NB4 (cell line): ENCODE data around the gene SLC4A1.

ENCODE experiments used
- DNase-seq: peaks from one replicate; pipeline ENCODE4 v3.0.0; 2010; ENCODE audit warnings: low read depth
- H3K4me3 ChIP-seq: one replicate; pipeline ENCODE4 v1.5.1; 2011; ENCODE audit warnings: mild to moderate bottlenecking, low read depth, low read length, moderate library complexity
- MYC ChIP-seq: IDR thresholded peaks from 2 replicates; pipeline ENCODE4 v1.6.1; 2011; ENCODE audit warnings: low read depth, low read length
- POLR2A ChIP-seq: IDR thresholded peaks from 2 replicates; pipeline ENCODE4 v1.6.1; 2011; ENCODE audit warnings: mild to moderate bottlenecking; ENCODE audit not compliant: insufficient read length; ENCODE audit errors: extremely low read depth
- TF ChIP-seq, protein P1 (sequence below): IDR thresholded peaks from 2 replicates; pipeline ENCODE4 v1.6.1; 2011; ENCODE audit warnings: low read depth, low read length
- TF ChIP-seq, protein P2 (sequence below): IDR thresholded peaks from one replicate; pipeline ENCODE4 v1.5.1; 2012; ENCODE audit warnings: low read depth, low read length

The SLC4A1 gene

DNA sequence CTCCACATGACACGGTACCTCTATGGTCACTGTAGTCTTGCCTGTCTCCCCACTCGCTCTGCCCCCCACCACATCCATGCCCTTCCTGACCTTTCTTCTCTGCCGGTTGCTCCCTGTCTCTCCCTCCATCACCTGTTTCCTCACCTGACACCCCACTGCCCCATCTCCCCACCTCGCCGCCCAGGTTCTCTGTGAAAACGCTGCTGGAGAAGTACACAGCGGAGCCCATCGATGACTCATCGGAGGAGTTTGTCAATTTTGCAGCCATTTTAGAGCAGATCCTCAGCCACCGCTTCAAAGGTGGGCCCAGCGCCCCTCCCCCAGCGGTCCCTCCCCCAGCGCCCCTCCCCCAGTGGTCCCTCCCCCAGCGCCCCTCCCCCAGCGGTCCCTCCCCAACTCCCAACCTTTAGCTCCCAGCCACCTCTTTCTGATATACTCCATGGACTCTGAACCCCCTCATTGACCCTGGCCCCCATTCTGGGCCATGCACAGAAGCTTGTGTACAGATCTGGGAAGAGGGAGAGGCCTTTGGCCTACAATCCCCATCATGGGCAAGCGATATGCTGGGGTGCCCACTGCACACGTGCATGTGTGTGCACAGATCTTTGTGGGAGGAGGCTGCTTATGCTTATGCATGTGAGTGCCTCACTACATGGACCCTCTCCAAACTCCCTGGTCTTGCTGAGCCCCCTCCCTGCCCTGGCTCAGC, 44.6 kb upstream of the SLC4A1 start:
- TF ChIP-seq, protein P1, sequence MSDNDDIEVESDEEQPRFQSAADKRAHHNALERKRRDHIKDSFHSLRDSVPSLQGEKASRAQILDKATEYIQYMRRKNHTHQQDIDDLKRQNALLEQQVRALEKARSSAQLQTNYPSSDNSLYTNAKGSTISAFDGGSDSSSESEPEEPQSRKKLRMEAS, result no peak
- TF ChIP-seq MYC (no peak), POLR2A (no peak)
- TF ChIP-seq, protein P2, sequence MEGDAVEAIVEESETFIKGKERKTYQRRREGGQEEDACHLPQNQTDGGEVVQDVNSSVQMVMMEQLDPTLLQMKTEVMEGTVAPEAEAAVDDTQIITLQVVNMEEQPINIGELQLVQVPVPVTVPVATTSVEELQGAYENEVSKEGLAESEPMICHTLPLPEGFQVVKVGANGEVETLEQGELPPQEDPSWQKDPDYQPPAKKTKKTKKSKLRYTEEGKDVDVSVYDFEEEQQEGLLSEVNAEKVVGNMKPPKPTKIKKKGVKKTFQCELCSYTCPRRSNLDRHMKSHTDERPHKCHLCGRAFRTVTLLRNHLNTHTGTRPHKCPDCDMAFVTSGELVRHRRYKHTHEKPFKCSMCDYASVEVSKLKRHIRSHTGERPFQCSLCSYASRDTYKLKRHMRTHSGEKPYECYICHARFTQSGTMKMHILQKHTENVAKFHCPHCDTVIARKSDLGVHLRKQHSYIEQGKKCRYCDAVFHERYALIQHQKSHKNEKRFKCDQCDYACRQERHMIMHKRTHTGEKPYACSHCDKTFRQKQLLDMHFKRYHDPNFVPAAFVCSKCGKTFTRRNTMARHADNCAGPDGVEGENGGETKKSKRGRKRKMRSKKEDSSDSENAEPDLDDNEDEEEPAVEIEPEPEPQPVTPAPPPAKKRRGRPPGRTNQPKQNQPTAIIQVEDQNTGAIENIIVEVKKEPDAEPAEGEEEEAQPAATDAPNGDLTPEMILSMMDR, result no peak
- no peak for DNase-seq
- H3K4me3 ChIP-seq, result no peak overlapping the region

GRCh38 chr17:44311562-44312181, 43.7 kb upstream of the SLC4A1 start:
- H3K4me3 ChIP-seq, result no peak overlapping the region
- DNase-seq, result no peak
- TF ChIP-seq, protein P1, result no peak
- TF ChIP-seq, protein P2, result no peak
- TF ChIP-seq MYC (no peak), POLR2A (no peak)

DNA sequence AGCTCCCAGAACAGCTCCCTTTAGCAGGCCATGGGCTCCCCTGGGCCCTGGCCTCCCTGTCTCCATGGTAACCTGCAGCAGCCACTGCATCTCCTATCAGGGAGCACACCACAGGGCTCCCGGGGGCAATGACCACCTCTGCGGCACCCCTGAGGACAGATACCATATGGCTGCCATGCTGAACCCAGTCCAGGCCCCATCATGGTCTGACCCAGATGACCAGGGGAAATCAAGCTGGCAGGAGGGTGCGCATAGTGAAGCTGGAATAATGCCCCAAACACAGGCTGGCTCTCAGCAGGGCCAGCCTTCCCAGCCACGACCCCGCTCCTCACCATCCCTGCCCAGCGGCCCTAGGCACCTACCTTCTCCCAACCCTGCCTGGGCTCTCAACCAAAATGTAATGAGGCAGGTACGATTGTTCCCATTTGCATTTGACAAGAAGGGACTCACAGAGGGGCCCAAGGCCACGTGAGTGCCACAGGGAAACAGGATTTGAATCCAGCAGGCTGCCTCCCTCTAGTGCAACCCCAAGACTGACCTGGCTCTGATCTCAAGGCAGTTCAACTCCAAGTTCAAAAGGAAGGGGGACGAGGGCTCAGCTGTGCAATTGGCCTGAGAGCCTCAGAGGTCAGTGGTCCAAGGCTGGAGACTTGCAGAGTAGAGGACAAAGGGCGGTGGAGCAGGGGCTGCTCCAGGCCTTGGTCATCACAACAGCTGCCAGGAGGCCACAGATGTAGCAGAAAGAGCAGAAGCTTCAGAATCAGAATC, 42.9 kb upstream of the SLC4A1 start:
- no peak overlapping the region for H3K4me3 ChIP-seq
- TF ChIP-seq, protein P2, result no peak
- TF ChIP-seq, protein P1, result no peak
- TF ChIP-seq MYC, result no peak
- no peak for TF ChIP-seq POLR2A
- DNase-seq, result no peak

- DNase-seq, result no peak
- TF ChIP-seq POLR2A (no peak), MYC (no peak)
- TF ChIP-seq, protein P1, result no peak
- TF ChIP-seq, protein P2, result no peak
- no peak overlapping the region for H3K4me3 ChIP-seq
Measured at GRCh38 chr17:44310188-44310587, 42.3 kb upstream of the SLC4A1 start.

- DNase-seq, result no peak
- no peak overlapping the region for H3K4me3 ChIP-seq
- TF ChIP-seq POLR2A (no peak), MYC (no peak)
- TF ChIP-seq, protein P2, result no peak
- TF ChIP-seq, protein P1, result no peak
Measured at GRCh38 chr17:44309472-44309871, 41.5 kb upstream of the SLC4A1 start.
